PC-9 (cell line): ENCODE measurements around the gene ACOX1. TPM values are rescaled to one million over a fixed set of nuclear protein-coding genes. Genes with fewer than 3 reads are reported as not detected.

ENCODE experiments used
- BruUV-seq: library from RNA; stranded (reverse); fragments of 400-500 nt; replicated peaks from 2 replicates; lab custom pipeline; 2021; lab: Mats Ljungman, UMichigan
- CTCF ChIA-PET: fragments of 300-600 bp; sonication (Branson Sonifier 250); formaldehyde crosslinking; loops from one replicate; lab custom pipeline; 2022; ENCODE audit warnings: antibody characterized with exemption; lab: Charles Lee
- POLR2A ChIA-PET: fragments of 300-600 bp; sonication (Branson Sonifier 250); formaldehyde crosslinking; loops from one replicate; lab custom pipeline; 2022; ENCODE audit warnings: antibody characterized with exemption; ENCODE audit not compliant: unreplicated experiment; lab: Charles Lee
- DNase-seq, 2 experiments: peaks; one replicate each; pipeline versions ENCODE4 v3.0.0 to v3.0.0-alpha.2; 2015 to 2022; ENCODE audit warnings: mixed read lengths in 1 of 2
- H2AFZ ChIP-seq: fragments of 200-600 bp; sonication (generic); 2 replicates; pipeline ENCODE4 v1.8.1; 2017; ENCODE audit warnings: antibody characterized with exemption
- H3F3A ChIP-seq: fragments of 200-600 bp; sonication (generic); 2 replicates; pipeline ENCODE4 v1.8.1; 2017; ENCODE audit warnings: antibody characterized with exemption, mild to moderate bottlenecking, low read depth; ENCODE audit not compliant: insufficient read depth
- H3K27ac ChIP-seq: fragments of 200-600 bp; sonication (generic); 2 replicates; pipeline ENCODE4 v1.6.1; 2016; ENCODE audit warnings: mixed run types
- H3K27me3 ChIP-seq: fragments of 200-600 bp; sonication (generic); 2 replicates; pipeline ENCODE4 v1.6.1; 2016; ENCODE audit warnings: low read depth, mixed run types; ENCODE audit not compliant: insufficient read depth
- H3K36me3 ChIP-seq: fragments of 200-600 bp; sonication (generic); 2 replicates; pipeline ENCODE4 v1.6.1; 2016; ENCODE audit warnings: low read depth, mixed run types
- H3K4me1 ChIP-seq: fragments of 200-600 bp; sonication (generic); replicated peaks from 2 replicates; pipeline ENCODE4 v1.6.1; 2016; ENCODE audit warnings: mixed run types; ENCODE audit not compliant: insufficient read depth
- H3K4me2 ChIP-seq: fragments of 200-600 bp; sonication (generic); 2 replicates; pipeline ENCODE4 v1.6.1; 2017; ENCODE audit warnings: mixed run types
- H3K4me3 ChIP-seq: fragments of 200-600 bp; sonication (generic); 2 replicates; pipeline ENCODE4 v1.6.1; 2016; ENCODE audit warnings: mixed run types
- H3K79me2 ChIP-seq: fragments of 200-600 bp; sonication (generic); 2 replicates; pipeline ENCODE4 v1.6.1; 2017; ENCODE audit warnings: low read depth, mixed run types
- H3K9me2 ChIP-seq: fragments of 200-600 bp; sonication (generic); 2 replicates; pipeline ENCODE4 v1.8.1; 2017; ENCODE audit warnings: mild to moderate bottlenecking; ENCODE audit not compliant: insufficient read depth
- H3K9me3 ChIP-seq: fragments of 200-600 bp; sonication (generic); 2 replicates; pipeline ENCODE4 v1.8.1; 2016; ENCODE audit warnings: low read depth; ENCODE audit not compliant: insufficient read depth
- H4K20me1 ChIP-seq: fragments of 200-600 bp; sonication (generic); 2 replicates; pipeline ENCODE4 v1.8.1; 2017; ENCODE audit not compliant: insufficient read depth
- EZH2 ChIP-seq: fragments of 200-600 bp; sonication (generic); IDR thresholded peaks from 2 replicates; pipeline ENCODE4 v1.8.0; 2017; ENCODE audit warnings: antibody characterized with exemption, low read depth
- intact Hi-C: fragments of 100-400 bp; cut with micrococcal nuclease; formaldehyde crosslinking; loops from one replicate; pipeline ENCODE4 v1.10.0; 2022; ENCODE audit not compliant: unreplicated experiment
- total RNA-seq: library from RNA; stranded (reverse); gene quantifications from 2 replicates; pipeline ENCODE4 v1.2.3, GENCODE V29; 2021
- TF ChIP-seq, protein P1 (sequence below): fragments of 200-600 bp; sonication (generic); conservative IDR thresholded peaks from 2 replicates; pipeline ENCODE4 v1.6.1; 2017; ENCODE audit warnings: mixed run types, antibody characterized with exemption, mild to moderate bottlenecking, moderate library complexity

Gene ACOX1
- total RNA-seq, 1 experiment from 2014 or later = 35.5 TPM

DNA sequence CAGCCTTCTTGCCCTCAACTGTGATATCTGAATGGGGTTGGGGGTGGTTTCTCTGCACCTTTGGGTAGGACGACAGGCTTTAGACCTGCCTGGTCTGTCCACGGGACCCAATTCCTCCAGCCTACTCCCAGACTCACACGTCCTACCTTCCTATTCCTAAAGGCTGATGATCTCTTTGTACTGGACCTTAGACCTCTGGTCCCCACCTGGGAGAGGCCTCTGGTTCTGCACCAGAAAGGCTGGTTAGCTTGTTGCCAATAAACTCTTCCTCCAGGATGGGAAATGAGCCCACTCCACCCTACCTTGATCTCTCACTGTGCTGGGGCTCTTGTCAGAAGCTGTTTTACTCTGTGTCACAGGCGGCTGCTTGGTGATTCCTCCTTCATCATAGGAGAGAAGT lies 52.5 kb downstream of the ACOX1 start:
- ChIA-PET POLR2A (no interaction called here), CTCF (no interaction called here)
- Histone ChIP-seq H3K79me2 (no peaks in the 10 kb centered on the region), H3K9me2 (no peaks in the 10 kb centered on the region), H3K27me3 (no peaks in the 10 kb centered on the region), H3F3A (no peaks in the 10 kb centered on the region), H3K9me3 (no peaks in the 10 kb centered on the region), H3K4me3 (no peak overlapping the region), H2AFZ (no peak overlapping the region), H3K4me2 (no peak overlapping the region), H4K20me1 (no peaks in the 10 kb centered on the region), H3K27ac (no peak overlapping the region), H3K4me1 (no peaks in the 10 kb centered on the region), H3K36me3 (no peaks in the 10 kb centered on the region)
- no peak for TF ChIP-seq EZH2
- TF ChIP-seq, protein P1, sequence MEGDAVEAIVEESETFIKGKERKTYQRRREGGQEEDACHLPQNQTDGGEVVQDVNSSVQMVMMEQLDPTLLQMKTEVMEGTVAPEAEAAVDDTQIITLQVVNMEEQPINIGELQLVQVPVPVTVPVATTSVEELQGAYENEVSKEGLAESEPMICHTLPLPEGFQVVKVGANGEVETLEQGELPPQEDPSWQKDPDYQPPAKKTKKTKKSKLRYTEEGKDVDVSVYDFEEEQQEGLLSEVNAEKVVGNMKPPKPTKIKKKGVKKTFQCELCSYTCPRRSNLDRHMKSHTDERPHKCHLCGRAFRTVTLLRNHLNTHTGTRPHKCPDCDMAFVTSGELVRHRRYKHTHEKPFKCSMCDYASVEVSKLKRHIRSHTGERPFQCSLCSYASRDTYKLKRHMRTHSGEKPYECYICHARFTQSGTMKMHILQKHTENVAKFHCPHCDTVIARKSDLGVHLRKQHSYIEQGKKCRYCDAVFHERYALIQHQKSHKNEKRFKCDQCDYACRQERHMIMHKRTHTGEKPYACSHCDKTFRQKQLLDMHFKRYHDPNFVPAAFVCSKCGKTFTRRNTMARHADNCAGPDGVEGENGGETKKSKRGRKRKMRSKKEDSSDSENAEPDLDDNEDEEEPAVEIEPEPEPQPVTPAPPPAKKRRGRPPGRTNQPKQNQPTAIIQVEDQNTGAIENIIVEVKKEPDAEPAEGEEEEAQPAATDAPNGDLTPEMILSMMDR = no peak
- no TSS peak for BruUV-seq
- no peak for DNase-seq
- intact Hi-C loops = no loop called here

DNA sequence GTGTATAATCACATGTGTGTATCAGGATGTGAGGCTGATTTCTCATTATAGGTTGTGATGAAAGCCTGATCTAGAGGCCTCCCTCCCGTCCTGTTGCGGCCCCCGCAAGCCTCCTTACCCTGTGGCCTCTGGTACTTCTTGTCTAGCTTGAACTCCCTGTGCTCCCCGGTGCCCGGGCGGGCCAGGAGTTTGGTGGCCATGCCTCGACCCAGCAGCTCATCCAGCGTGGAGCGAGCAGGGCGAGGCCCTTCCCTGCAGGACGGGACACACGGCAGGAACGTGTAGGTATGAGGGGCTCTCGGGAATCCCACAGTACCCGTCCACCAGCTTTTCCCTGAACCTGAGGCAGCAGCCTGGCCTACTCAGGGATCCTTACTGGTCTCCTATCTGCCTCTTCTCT lies 53.1 kb downstream of the ACOX1 start:
- Histone ChIP-seq H3K4me1 (no peaks in the 10 kb centered on the region), H3K27me3 (no peaks in the 10 kb centered on the region), H3K4me2 (no peak overlapping the region), H2AFZ (no peak overlapping the region), H3K9me3 (no peaks in the 10 kb centered on the region), H3K27ac (no peak overlapping the region), H3F3A (no peaks in the 10 kb centered on the region), H3K36me3 (no peaks in the 10 kb centered on the region), H3K9me2 (no peaks in the 10 kb centered on the region), H3K4me3 (no peak overlapping the region), H4K20me1 (no peaks in the 10 kb centered on the region), H3K79me2 (no peaks in the 10 kb centered on the region)
- no peak for TF ChIP-seq EZH2
- TF ChIP-seq, protein P1 = no peak
- BruUV-seq = no TSS peak
- intact Hi-C loops = no loop called here
- CTCF ChIA-PET = no interaction called here
- no peak for DNase-seq
- POLR2A ChIA-PET = interaction anchor here (0.6 kb wide), 1 partner anchor 56 kb away, joined by 4 read pairs; no protein-coding TSS in a partner anchor

DNA sequence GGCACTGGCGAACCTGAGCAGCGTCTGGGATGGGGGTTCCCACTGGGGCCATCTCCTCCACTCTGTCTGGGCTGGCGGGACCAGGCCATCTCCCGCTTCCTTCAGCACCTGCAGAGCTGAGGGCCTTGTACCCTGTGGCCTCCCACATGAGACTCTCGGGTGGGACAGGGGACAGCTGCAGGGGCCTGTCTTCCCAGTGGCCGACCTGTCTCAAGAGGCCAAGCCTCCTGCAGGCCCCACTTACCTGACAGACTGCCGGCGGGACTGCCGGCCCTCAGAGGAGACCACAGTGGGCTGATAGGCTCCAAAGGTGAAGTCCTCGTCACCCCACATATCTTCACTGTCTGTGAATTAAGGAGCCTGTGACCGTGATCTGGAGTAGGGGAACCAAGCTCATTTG lies 53.9 kb downstream of the ACOX1 start:
- no TSS peak for BruUV-seq
- H4K20me1 ChIP-seq = no peaks in the 10 kb centered on the region
- no peak for DNase-seq
- no peaks in the 10 kb centered on the region for H3K79me2 ChIP-seq
- CTCF ChIA-PET = no interaction called here
- intact Hi-C loops = no loop called here
- H3K9me3 ChIP-seq = no peaks in the 10 kb centered on the region
- no peaks in the 10 kb centered on the region for H3K36me3 ChIP-seq
- no peaks in the 10 kb centered on the region for H3K4me1 ChIP-seq
- POLR2A ChIA-PET = no interaction called here
- no peak overlapping the region for H3K27ac ChIP-seq
- H3K9me2 ChIP-seq = no peaks in the 10 kb centered on the region
- no peak overlapping the region for H3K4me3 ChIP-seq
- H2AFZ ChIP-seq = no peak overlapping the region
- no peaks in the 10 kb centered on the region for H3F3A ChIP-seq
- no peaks in the 10 kb centered on the region for H3K27me3 ChIP-seq
- H3K4me2 ChIP-seq = no peak overlapping the region
- TF ChIP-seq, protein P1 = no peak
- TF ChIP-seq EZH2 = no peak
